CD4-positive, alpha-beta T cell treated with Interferon alpha-2 for 1 hour (primary cell): ENCODE measurements around the gene MICU2.
A peak's percentile ranks its signal among the peaks of the same experiment; 100 is the strongest.

ENCODE experiments used
- DNase-seq, 2 donors: peaks; one replicate each; pipeline ENCODE4 v3.0.0-alpha.2; 2020 to 2022

MICU2 gene

GRCh38 chr13:21478881-21479808 lies 124.8 kb downstream of the MICU2 start:
- DNase-seq = peak; percentile 55 to 80

- DNase-seq = peak; percentile 78 to 84
These were observed 127.0 kb downstream of the MICU2 start for GRCh38 chr13:21476893-21477472.

GRCh38 chr13:21475115-21475514 lies 128.9 kb downstream of the MICU2 start:
- no peak for DNase-seq

- no peak for DNase-seq
These were observed 133.2 kb downstream of the MICU2 start for GRCh38 chr13:21470785-21471184.

- no peak for DNase-seq
These were observed 137.4 kb downstream of the MICU2 start for GRCh38 chr13:21466527-21466926.

GRCh38 chr13:21465710-21466160 lies 138.2 kb downstream of the MICU2 start:
- DNase-seq = no peak

- DNase-seq = no peak
These were observed 140.5 kb downstream of the MICU2 start for GRCh38 chr13:21463424-21463823.

- no peak for DNase-seq
These were observed 142.8 kb downstream of the MICU2 start for GRCh38 chr13:21461131-21461530.

GRCh38 chr13:21458813-21459701 lies 144.9 kb downstream of the MICU2 start, which contains the start of gene ZDHHC20:
ZDHHC20 (minus strand) TSS chr13:21459303; CDS start chr13:21459171, 132 bp downstream.
- peak; percentile 88 to 92 for DNase-seq

GRCh38 chr13:21458451-21458812 lies 145.5 kb downstream of the MICU2 start:
- DNase-seq = peak; percentile 44 to 57

- no peak for DNase-seq
These were observed 150.4 kb downstream of the MICU2 start for GRCh38 chr13:21453387-21454081.

GRCh38 chr13:21450936-21451335 lies 153.0 kb downstream of the MICU2 start:
- no peak for DNase-seq

- DNase-seq = no peak
These were observed 157.3 kb downstream of the MICU2 start for GRCh38 chr13:21446656-21447055.

GRCh38 chr13:21445759-21446158 lies 158.2 kb downstream of the MICU2 start:
- DNase-seq = no peak

- no peak for DNase-seq
These were observed 160.8 kb downstream of the MICU2 start for GRCh38 chr13:21443171-21443570.
